Mucosa of gallbladder (tissue), 1 donor: ENCODE results near the gene UBE3B. TPM values are rescaled to one million over a fixed set of nuclear protein-coding genes. Genes with fewer than 3 reads are reported as not detected.

Source experiments
- DNase-seq: peaks from one replicate; pipeline ENCODE4 v3.0.0-alpha.2; 2020; ENCODE audit warnings: low spot score
- total RNA-seq: library from RNA; stranded (reverse); gene quantifications from one replicate; pipeline ENCODE4 v1.2.1, GENCODE V29; 2021
- donor health status: DM: no; HTN: no; CAD: no.

The UBE3B gene
- total RNA-seq, 1 donor from 2014 or later = 48.5 TPM

DNA sequence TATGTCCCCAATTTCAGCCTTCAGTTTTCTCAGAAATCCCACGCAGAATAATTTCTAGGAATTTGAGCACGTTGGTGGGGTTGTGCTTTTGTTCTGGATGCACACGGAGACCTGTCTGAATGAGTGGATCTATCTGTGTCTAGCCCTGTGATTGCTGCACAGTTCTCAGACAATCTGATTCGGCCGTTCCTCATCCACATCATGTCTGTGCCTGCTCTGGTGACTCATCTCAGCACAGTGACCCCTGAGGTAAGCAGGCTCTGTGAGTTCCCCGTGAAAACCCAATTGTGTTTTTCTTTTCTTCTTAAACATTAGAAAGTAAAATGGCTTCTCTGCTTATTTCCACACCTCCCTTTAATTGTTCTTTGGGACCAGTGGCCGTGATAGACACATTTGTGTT, 20.2 kb downstream of the UBE3B start:
- no peak for DNase-seq

GRCh38 chr12:109500406-109501185, 23.2 kb downstream of the UBE3B start:
- DNase-seq = no peak

- DNase-seq = no peak
Observed at GRCh38 chr12:109501299-109501698, 23.9 kb downstream of the UBE3B start.

DNA sequence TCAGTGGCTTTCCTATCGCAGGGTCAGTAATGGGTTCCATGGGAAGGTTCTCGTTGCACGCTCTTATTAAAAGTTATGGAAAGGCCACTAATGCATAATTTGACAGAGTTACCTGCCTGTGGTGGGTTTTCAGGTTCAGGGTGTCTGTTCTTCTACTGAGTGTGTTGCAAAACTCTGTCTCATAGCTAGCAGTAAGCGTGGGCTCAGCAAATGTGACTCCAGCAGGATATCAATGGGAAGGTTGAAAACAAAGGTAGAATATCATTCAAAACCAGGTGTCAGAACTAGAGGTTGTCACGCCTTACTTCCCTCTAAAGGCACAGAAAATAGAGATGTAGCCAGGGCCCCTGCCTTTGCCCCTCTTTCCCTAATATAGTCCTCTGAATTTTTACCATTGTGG, 24.9 kb downstream of the UBE3B start:
- DNase-seq = no peak

DNA sequence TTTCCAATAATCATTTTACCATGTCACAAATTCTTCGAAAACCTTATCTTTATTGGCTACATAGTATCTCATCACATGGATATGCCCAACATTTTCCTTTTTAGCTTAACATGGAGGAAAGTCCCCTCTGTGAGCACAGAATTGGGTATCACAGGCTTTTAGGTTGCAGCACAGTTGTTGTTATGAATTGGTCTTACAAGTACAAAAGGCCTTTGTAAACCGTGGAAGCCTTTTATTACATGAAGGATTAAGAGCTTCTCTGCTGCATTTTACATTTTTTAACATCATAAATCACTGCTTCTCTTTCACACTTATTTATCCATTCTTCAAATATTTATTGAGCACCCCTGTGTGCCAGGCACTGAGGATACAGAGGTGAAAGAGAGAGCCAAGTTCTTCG, 26.2 kb downstream of the UBE3B start:
- no peak for DNase-seq

DNA sequence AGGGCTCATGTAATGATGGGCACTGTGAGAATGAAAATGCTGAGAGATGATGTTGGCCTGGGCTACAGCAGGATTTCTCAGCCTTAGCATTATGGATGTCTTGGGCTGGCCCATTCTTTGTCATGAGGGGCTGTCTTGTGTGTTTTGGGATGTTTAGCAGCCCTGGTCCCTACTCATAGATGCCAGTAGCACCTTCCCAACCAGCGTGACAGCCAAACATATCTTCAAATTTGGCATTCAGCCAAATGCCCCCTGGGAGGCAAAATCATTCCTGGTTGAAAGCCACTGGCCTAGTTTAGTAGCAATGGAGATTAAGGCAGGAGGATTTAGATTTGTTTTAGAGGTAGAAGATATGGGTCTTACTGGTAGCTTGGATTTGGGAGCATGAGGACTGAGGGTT, 26.6 kb downstream of the UBE3B start:
- DNase-seq = no peak

GRCh38 chr12:109510196-109510595, 32.8 kb downstream of the UBE3B start:
- no peak for DNase-seq

GRCh38 chr12:109512608-109513007, 35.2 kb downstream of the UBE3B start:
- no peak for DNase-seq

DNA sequence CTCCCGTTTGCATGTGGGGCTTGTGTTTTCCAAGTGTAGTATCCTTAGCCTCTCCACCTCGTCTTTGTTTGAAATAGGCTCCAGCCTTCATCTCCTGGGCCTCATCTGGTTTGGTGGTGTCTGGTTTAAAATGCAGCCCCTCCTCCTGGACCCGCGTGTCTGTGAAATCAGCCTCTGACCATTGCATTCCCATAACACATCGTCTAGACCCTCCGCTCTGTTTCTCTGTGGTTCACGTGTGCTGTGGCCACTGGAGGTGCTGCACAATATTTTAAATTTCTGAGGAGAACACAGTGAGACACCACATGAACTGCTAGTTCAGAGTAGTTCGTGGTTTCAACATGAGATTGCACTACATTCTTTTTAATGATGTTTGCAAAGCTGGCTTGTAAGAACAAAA, 35.6 kb downstream of the UBE3B start:
- DNase-seq = no peak

- no peak for DNase-seq
Observed at GRCh38 chr12:109513977-109514376, 36.5 kb downstream of the UBE3B start.

- DNase-seq = no peak
Observed at GRCh38 chr12:109517619-109518018, 40.2 kb downstream of the UBE3B start.

DNA sequence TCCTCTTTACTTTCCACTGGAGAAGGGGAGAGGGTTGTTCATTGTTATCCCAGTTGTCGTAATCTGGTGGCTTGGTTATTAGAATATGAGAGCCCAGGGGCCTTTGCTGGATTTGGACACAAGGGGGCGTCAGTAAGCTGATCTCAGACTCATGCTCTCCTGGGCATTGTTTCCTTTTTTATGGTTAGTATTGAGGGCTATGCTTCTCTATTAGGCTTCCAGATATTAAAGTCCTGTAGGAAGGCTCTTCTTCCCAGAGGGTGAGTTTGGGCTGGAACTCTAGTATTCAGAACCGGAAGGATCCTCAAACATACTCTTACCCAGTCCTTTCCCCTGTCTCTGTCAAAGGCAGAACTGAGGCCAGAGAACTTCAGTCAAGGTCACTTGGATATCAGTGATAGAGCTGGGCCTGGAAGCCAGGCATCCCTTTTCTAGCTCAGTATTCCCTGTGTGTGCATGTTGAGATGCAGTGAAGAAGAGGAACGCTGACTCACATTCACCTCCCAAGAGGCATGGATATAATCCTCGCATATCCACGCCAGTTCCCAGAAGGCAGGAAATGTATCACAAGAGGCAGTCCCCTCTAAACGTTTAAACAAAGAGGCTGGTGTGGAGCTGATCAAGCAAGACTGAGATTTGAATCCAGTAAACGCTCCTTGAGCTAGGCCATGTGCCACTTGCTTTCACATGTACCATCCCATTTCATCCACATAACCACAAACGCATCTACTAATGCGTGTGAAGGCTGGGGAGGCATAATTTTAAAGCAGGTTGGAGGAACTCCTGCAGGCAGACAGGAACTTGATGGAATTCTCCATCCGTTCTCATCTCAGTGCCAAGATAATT, 41.6 kb downstream of the UBE3B start:
- peak; percentile 71 for DNase-seq

DNA sequence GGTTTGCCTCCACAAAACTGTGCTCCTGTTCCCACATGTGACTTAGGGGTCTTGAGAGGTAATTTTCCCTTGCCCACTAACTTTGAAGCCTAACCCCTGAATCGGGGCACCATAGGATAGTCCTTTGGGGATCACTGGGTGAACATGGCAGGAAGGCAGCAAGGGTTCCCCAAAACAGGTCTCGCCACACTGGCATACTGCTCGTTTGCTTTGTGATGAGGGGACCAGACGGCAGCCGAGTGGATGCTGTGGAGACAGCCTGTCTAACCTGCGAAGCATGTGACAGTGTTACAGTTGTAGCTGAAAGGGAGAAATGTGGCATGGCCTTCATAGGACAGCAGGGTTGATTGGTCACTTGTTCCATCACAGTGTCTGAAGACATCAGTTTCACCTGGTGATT, 42.4 kb downstream of the UBE3B start:
- no peak for DNase-seq

DNA sequence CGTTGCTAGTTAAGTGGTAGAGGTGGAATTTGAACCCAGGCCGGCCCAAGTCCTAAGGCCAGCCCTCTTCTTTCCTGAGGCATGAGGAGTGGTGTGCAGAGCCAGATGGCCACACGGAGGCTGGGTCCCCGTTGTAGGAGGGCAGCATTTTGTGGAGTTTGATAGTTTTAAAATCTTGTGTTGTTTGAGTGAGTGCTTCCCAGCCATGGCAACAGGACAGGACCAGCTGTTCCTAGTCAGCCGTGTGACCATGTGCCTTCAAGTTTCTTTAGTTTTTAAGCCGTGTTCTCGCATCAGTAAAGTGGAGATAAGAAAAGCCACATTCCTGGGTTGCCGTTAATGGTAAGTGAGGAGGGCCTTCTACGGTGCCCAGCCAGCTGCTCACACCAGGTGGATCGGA, 44.4 kb downstream of the UBE3B start:
- no peak for DNase-seq

DNA sequence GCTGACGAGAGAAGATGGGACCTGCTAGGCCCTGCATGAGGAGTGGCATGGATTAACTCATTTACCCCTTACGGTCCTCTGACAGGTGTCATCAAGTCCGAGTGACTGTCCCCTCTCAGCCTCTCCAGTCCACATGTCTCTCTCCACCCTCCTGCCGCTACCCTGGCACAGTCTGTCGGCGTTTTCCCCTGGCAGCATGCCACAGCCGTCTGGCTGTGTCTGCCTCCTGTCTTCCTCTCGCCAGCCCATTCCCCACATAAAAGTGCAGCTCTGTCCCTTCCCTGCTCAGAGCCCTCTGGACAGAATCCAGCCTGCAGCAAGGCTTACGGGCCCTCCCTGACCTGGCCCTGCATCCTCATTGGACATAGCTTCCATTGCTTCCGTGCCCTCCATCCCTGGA, 45.6 kb downstream of the UBE3B start:
- no peak for DNase-seq

DNA sequence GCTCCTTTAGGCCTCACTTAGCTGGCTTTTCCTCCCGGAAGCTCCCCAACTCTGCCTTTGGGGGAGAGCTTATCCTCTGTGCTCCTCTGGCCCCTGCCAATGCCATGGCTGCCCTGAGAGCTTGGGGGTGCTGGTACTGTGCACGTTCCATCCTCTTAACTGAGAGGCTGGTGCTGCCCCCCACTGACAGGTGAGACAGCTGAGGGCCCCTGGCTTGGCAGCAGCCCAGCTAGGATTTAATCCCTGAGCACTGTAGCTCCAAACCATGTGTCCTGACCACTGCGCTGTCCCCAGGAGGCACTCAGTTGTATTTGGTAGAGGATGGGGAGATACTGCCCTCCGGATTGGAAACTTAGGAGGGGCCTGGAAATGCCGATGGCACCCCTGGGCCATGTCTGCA, 46.1 kb downstream of the UBE3B start:
- DNase-seq = no peak

- DNase-seq = no peak
Observed at GRCh38 chr12:109524466-109525278, 47.2 kb downstream of the UBE3B start.

GRCh38 chr12:109525279-109525585, 47.8 kb downstream of the UBE3B start:
- no peak for DNase-seq

- DNase-seq = no peak
Observed at GRCh38 chr12:109527489-109528123, 50.2 kb downstream of the UBE3B start.

GRCh38 chr12:109529691-109530640, 52.5 kb downstream of the UBE3B start:
- DNase-seq = no peak

GRCh38 chr12:109531411-109531810, 54.0 kb downstream of the UBE3B start:
- DNase-seq = no peak
